Fibroblast of skin of right quadriceps (primary cell): ENCODE data around the gene DTX3.
A peak's percentile ranks its signal among the peaks of the same experiment; 100 is the strongest.
"Not testable (repeated sequence)": the region's sequence is repeated elsewhere in the genome, so short reads cannot be mapped to it uniquely, and the experiment has no call there.

Experiments
- DNase-seq: peaks from one replicate; pipeline ENCODE4 v3.0.0-alpha.2; 2013

The DTX3 gene

GRCh38 chr12:57583008-57583831 is 21.4 kb upstream of the DTX3 start:
- DNase-seq: peak; percentile 78

- no peak for DNase-seq
These were observed 20.6 kb upstream of the DTX3 start for GRCh38 chr12:57584050-57584449.

DNA sequence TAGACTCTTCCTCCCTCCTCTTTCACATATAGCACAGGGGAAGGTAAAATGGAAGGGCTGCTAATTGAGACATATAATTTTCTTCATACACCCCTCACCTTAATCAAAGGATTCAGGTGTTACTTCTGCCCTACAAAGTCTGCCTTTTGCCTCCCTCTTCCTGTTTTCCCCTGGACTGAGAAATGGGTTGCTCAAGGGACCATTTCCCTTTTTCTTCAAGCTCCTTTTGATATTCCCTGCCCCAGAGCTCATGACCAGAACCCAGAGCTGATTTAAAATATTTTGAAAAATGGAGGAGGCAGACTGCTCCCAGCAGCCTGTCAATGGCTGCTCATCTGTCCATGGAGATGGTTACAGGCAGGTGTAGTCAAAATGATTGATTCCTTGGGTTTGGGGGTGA is 19.9 kb upstream of the DTX3 start:
- DNase-seq: no peak

GRCh38 chr12:57585156-57585555 is 19.5 kb upstream of the DTX3 start:
- no peak for DNase-seq

- DNase-seq: no peak
These were observed 18.5 kb upstream of the DTX3 start for GRCh38 chr12:57586128-57586527.

- no peak for DNase-seq
These were observed 17.7 kb upstream of the DTX3 start for GRCh38 chr12:57586832-57587429.

DNA sequence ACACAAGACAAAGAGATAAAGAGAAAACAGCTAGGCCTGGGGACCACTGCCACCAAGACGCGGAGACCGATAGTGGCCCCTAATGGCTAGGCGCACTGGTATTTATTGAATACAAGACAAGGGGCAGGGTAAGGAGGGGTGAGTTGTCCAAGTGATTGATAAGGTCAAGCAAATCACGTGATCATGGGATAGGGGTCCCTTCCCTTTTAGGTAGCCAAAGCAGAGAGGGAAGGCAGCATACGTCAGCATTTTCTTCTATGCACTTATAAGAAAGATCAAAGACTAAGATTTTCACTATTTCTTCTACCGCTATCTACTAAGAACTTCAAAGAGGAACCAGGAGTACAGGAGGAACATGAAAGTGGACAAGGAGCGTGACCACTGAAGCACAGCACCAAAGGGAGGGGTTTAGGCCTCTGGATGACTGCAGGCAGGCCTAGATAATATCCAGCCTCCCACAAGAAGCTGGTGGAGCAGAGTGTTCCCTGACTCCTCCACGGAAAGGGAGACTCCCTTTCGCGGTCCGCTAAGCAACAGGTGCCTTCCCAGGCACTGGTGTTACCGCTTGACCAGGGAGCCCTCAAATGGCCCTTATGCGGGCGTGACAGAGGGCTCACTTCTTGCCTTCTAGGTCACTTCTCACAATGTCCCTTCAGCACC is 15.5 kb upstream of the DTX3 start:
- not testable (repeated sequence) for DNase-seq

- DNase-seq: no peak
These were observed 14.2 kb upstream of the DTX3 start for GRCh38 chr12:57590479-57590863.

DNA sequence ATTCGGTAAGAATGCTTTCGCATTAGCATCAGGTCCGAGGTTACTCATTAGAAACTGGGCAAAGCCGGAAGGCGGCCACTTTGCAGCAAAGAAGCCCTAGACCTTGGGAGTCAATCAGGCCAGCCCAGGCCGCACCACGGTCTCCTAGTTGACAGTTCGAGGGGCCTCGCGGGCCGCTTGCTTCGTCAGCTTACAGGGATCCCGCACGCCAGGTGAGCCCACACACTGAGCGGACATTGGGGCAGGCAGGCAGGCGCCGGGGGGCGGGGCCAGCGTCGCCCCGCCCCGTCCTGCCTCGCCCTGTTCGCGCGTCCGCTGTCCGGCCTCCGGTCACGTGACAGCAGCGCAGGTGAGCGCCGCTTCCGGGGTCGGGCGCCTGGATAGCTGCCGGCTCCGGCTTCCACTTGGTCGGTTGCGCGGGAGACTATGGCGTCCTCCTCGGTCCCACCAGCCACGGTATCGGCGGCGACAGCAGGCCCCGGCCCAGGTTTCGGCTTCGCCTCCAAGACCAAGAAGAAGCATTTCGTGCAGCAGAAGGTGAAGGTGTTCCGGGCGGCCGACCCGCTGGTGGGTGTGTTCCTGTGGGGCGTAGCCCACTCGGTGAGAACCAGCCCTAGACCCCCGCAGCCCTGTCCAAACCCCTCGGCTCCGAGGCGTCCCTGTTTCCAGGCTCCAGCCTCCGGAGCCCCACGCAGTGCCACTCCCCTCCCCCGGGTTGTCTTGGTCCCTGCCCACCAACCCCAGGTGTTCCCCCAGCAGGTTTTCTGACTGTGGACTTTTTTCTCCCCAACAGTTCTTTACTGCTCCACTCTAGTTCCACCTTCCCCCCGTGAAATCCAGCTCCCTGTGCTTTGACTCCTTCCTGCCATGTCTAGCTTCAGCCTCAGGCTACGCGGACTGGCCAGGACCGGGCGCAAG is 13.5 kb upstream of the DTX3 start, which contains the start of gene PIP4K2C:
Gene PIP4K2C, plus strand, starts transcription at position 329 of the 918 bp plus-strand sequence. Its CDS starts 98 bp downstream, at position 427.
- DNase-seq: peak; percentile 33

DNA sequence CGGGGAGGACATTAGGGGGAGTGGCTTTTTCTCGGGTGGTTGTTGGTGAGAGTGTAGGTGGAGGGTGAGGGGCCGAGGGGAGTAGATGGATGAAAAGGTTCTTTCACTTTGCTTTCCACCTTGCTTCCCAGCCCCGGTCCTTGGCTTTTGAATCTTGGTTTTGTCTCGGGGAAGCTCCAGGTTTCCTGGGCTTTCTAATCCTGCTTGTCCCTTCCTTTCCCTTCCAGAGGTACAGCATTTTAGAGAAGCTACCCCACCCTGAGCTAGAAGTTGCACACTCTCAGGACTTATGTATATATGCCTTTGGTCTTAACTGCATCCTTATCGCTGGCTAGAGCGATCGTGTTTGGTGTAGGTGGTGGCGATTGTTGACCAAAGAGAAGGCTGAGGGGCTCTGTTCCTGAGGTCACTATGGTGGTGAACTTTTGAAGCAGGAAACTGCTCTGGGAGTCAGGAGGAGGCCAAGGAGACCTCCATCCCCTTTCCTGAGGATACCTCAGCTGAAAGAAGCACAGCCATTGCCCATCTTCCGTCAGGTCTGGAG is 12.8 kb upstream of the DTX3 start:
- DNase-seq: no peak

GRCh38 chr12:57592551-57593165 is 12.0 kb upstream of the DTX3 start:
- no peak for DNase-seq

DNA sequence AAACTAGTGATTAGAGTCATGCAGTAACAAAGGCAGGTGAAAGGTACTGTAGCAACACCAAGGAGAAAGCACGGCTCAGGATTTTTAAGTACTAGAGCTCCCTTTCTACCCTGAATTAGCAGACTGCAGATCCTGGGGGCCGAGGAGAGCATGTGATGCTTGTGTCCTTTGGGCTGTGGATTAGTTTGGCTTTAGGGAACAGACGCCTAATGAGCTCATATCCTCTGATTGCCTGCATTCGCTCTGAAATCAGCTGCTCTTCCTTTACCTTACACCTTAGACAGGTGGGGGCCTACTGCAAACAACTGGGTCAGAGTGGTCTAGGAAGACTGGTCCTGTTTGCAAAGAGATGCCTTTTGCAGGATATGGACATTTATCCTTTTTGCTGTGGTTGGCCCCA is 11.4 kb upstream of the DTX3 start:
- DNase-seq: no peak

DNA sequence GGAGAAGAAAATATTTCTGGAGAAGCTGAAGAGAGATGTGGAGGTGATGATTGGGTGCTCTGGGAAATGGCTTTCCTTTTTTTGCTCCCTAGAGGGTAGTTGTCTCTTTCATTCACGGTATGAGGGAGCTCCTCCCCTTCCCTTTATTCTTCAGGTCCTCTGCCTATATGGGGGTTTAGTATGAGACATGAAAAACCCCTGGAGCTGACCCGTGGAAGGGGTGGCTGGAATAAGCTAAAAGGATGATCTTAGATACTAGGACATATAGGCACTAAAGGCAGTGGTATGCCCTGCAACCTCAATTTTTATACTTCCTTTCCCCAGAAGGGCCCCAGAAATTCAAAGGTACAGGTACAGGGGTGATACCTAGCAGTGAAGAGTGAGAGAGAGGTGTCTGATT is 4.2 kb upstream of the DTX3 start:
- DNase-seq: no peak

- no peak for DNase-seq
These were observed 2.1 kb upstream of the DTX3 start for GRCh38 chr12:57602544-57602943.

GRCh38 chr12:57603324-57603723 is 1.3 kb upstream of the DTX3 start:
- DNase-seq: no peak

DNA sequence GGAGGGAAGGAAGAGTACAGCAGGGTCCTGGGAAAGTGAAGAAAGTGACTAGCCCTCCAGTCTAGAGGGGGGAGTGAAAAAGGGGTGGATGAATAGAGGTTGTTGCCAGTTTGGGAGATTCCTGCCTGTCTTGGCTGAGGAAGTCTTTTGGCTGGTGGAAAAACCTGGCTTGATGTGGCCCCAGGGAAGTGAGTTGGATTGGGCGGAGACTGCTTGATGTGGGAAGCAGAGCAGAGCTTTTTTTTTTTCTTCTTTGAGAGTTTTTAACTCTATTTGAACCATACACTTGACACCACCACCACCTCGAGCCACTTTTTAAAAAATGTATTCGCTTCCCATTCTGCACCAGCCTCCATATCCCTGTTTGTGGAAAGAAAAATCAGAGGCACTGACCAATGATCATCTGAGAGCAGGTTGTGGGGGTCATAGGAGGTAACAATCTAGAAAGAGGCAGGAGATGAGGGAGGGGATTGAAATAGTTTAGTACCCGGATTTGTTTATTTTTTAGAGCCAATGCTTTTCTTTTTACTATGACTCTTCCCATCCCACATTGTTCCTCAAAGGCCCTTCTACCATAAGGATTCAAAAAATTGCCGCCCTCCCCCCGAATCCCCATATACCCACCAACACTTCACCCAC is 690 bp upstream of the DTX3 start:
- DNase-seq: peak; percentile 37

DNA sequence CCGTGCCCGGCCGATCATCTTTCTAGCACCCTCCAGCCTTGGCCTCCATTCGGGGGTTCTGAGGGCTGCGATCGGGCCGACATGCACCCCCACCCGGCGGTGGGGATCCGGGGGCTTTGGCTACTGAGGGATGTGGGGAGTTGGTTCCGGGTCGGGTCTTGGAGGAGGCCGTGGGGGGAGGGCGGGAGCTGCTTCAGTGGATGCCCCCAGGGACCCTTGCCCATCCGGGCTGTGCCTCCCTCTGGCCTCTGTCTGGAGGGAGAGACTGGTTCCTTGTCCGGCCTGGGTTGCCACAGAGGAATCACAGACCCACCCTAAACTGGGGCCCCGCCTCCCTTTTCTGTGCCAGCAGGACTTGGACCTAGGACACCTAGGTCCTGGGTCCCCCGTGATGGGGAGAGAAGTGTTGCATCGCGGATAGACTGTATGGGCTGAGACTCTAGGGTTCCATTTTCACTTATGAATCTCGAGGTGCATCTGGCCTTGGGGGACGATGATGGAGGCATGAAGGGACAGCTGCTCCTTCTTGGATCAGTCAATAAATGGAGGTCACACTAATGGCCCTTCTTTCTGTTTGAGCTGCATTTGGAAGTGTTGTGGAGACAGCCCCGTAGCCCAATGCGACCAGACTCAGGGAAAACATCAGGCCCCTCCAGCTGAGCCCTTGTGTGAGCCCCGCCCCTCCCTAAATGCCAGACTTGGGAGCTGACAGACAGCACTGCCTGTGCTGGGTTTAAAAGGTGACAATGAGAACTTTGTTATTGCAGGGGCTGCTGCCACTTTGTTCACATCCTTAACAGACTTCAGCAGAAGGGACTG is 577 bp downstream of the DTX3 start:
- no peak for DNase-seq

DNA sequence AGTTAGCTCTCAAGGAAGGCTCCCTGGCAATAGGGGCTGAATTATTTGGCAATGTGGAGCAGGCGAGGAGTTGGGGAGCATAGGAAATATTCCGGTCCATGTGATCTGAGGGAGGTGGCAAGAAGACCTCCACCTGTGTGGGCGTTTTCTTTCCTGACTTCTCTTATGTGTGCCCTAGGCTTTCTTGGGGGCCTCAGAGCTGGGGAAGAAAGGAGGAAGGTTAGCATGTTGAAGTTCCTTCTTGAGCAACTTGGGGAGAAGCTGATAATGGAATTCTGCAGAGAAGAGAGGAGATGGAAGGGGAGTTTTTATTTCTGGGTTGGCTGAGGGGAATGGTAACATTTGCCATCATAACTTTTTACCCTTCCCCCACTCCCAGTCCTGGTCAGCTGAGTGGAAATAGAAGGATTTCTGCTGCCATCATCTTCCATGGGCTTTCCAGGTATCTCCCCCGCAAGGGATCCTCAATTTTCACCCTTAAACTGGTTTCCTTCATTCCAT is 1.2 kb downstream of the DTX3 start:
- no peak for DNase-seq

- no peak for DNase-seq
These were observed 1.8 kb downstream of the DTX3 start for GRCh38 chr12:57606399-57606798.

GRCh38 chr12:57606821-57607220 is 2.2 kb downstream of the DTX3 start:
- no peak for DNase-seq
